Testis (tissue), 2 donors: Measurements from ENCODE around the gene CCDC15.

Source experiments
- POLR2A ChIP-seq: fragments of 450-650 bp; IDR thresholded peaks from one replicate; pipeline ENCODE4 v1.6.1; 2017; ENCODE audit warnings: antibody characterized with exemption, mild to moderate bottlenecking, moderate library complexity
- TF ChIP-seq, protein P1 (sequence below), 3 experiments: fragments of 450-650 bp in 2 of 3; fragments of 200-600 bp in 1 of 3; sonication (generic) in 1 of 3; IDR thresholded peaks; one replicate each; pipeline ENCODE4 v1.5.1; 2016 to 2019; ENCODE audit warnings: antibody characterized with exemption in 3 of 3, mild to moderate bottlenecking in 2 of 3, moderate library complexity in 1 of 3

DNA sequence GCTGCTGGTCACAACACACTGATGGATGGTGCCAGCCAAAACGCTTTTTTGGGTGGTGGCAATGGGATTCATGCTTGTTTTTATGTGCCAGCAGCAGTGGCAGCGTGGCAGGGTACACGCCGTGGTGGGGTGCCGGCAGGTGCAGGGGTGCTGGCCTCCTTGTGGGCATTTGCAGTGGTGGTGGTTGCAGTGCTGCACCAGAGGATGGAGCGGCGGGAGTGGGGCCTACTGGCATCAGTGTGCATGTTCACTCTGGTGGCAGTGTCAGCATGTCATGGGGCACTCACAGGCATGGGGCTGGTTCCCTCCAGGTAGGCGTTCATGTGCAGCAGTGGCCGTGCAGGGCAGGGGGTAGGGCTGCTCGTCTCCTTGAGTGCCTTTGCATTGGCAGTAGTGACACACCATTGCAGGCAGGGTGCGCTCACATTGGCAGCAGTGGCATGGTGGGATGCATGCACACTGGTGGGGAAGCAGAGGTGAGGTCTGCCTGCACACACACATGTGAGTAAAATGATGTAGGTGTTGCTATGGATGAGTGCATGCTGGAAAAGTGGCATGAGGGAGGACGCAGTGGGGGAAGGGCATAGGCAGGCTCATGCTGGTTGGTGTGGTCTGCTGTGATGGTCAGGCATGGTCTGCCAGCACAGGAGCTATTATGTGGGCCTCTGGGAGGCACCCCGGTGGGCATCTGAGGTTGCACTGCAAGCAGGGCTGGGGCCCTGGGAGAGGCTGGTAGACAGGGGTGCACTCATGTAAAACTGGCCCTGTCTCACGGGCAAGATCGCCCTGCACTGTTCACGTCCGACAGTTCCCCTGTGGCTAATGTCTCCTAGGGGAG is 29.9 kb downstream of the CCDC15 start:
- TF ChIP-seq, protein P1, sequence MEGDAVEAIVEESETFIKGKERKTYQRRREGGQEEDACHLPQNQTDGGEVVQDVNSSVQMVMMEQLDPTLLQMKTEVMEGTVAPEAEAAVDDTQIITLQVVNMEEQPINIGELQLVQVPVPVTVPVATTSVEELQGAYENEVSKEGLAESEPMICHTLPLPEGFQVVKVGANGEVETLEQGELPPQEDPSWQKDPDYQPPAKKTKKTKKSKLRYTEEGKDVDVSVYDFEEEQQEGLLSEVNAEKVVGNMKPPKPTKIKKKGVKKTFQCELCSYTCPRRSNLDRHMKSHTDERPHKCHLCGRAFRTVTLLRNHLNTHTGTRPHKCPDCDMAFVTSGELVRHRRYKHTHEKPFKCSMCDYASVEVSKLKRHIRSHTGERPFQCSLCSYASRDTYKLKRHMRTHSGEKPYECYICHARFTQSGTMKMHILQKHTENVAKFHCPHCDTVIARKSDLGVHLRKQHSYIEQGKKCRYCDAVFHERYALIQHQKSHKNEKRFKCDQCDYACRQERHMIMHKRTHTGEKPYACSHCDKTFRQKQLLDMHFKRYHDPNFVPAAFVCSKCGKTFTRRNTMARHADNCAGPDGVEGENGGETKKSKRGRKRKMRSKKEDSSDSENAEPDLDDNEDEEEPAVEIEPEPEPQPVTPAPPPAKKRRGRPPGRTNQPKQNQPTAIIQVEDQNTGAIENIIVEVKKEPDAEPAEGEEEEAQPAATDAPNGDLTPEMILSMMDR (IDR thresholded peaks at IDR 0.05), result no peak
- TF ChIP-seq POLR2A, result no peak
